ENCODE data around the gene MALRD1. TPM values are rescaled to one million over a fixed set of nuclear protein-coding genes. Genes with fewer than 3 reads are reported as not detected.

The MALRD1 gene
- total and polyA plus RNA-seq, 3 donors from 2014 or later, result 3.3 to 26.7 (median 19.3) TPM

DNA sequence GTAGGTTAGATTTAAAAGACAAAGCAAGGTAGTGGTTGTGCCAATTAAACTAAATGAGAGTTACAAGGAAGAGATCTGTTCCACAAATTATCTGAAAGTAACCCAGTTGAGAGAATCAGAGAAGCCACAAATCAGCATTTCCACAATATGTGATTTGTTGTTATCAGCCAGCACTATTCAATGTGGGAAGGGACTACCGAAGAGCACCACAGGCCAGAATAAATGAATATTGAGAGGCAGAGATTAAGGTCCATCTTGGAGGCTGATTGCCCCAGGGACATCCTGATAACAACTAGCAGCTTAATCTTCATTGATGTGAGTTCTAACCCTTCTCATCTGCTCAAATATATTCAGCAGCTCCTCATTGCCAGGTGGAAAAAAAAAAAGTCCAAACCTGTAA, 367.6 kb downstream of the MALRD1 start:
- Histone ChIP-seq H3K27ac (no peak overlapping the region), H3K4me3 (no peak overlapping the region), H3K9me3 (no peaks in the 10 kb centered on the region), H3K4me1 (no peaks in the 10 kb centered on the region), H3K27me3 (no peaks in the 10 kb centered on the region), H3K36me3 (ENCODE audit: low read depth, missing control alignments) (no peaks in the 10 kb centered on the region)
- intact Hi-C loops (cut with DNase I; ENCODE audit: low total_unique reads), result no loop called here
- no peak for DNase-seq
- TF ChIP-seq POLR2A (IDR thresholded peaks at IDR 0.05), result no peak
- TF ChIP-seq, protein P1, sequence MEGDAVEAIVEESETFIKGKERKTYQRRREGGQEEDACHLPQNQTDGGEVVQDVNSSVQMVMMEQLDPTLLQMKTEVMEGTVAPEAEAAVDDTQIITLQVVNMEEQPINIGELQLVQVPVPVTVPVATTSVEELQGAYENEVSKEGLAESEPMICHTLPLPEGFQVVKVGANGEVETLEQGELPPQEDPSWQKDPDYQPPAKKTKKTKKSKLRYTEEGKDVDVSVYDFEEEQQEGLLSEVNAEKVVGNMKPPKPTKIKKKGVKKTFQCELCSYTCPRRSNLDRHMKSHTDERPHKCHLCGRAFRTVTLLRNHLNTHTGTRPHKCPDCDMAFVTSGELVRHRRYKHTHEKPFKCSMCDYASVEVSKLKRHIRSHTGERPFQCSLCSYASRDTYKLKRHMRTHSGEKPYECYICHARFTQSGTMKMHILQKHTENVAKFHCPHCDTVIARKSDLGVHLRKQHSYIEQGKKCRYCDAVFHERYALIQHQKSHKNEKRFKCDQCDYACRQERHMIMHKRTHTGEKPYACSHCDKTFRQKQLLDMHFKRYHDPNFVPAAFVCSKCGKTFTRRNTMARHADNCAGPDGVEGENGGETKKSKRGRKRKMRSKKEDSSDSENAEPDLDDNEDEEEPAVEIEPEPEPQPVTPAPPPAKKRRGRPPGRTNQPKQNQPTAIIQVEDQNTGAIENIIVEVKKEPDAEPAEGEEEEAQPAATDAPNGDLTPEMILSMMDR (IDR thresholded peaks at IDR 0.05), result no peak
- 29 to 67% methylated on average over 1 of the region's 1 CpG for WGBS, 2 donors

DNA sequence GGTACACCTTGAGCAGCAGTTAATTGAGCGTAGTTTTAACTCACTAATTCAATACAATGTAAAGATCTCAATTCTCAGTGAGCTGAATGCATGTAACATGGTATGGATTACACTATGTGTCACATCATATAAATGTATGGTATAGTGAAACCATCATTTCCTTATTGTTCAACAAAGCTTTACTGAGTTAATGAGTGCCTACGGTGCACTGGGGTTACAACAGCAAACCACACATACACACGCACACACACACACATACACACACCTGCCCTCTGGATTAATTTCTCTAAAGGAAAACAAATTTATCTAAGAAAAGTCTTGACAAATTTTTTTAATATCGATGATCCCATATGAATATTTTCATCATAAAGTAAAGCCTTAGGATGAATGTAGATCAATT, 369.1 kb downstream of the MALRD1 start:
- no peak for DNase-seq
- no peak overlapping the region for H3K27ac ChIP-seq
- H3K4me3 ChIP-seq, result no peak overlapping the region
- WGBS, 2 donors, result 94 to 95% methylated on average over 4 of the region's 4 CpGs
- intact Hi-C loops (cut with DNase I; ENCODE audit: low total_unique reads), result no loop called here
- no peaks in the 10 kb centered on the region for H3K36me3 ChIP-seq (ENCODE audit: low read depth, missing control alignments)
- H3K4me1 ChIP-seq, result no peaks in the 10 kb centered on the region
- no peaks in the 10 kb centered on the region for H3K27me3 ChIP-seq
- H3K9me3 ChIP-seq, result no peaks in the 10 kb centered on the region
- TF ChIP-seq POLR2A (IDR thresholded peaks at IDR 0.05), result no peak
- TF ChIP-seq, protein P1 (IDR thresholded peaks at IDR 0.05), result no peak

DNA sequence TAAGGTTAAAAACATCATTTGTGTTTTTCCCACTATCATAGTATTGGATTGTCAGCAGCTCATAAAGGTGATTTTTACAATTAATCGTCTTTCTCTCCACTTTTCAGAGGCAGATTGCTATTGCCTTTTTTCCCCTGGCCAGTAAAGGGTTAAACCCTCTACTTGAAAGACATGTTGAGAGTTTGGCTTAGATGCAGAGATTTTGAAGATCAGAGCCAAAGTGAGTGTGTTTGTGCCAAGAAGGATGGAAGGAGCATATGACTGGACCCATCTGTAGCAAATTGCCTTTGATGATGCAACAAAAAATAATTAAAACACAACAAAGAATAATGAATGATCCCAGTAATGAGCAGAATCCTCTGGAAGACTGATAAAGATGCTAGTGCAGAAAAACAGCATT, 373.1 kb downstream of the MALRD1 start:
- Histone ChIP-seq H3K27me3 (no peaks in the 10 kb centered on the region), H3K9me3 (no peaks in the 10 kb centered on the region), H3K4me1 (no peaks in the 10 kb centered on the region), H3K36me3 (ENCODE audit: low read depth, missing control alignments) (no peaks in the 10 kb centered on the region), H3K27ac (no peak overlapping the region), H3K4me3 (no peak overlapping the region)
- WGBS, 2 donors, result 66 to 71% methylated on average over 1 of the region's 1 CpG
- no peak for DNase-seq
- TF ChIP-seq POLR2A (IDR thresholded peaks at IDR 0.05), result no peak
- TF ChIP-seq, protein P1 (IDR thresholded peaks at IDR 0.05), result no peak
- intact Hi-C loops (cut with DNase I; ENCODE audit: low total_unique reads), result no loop called here

DNA sequence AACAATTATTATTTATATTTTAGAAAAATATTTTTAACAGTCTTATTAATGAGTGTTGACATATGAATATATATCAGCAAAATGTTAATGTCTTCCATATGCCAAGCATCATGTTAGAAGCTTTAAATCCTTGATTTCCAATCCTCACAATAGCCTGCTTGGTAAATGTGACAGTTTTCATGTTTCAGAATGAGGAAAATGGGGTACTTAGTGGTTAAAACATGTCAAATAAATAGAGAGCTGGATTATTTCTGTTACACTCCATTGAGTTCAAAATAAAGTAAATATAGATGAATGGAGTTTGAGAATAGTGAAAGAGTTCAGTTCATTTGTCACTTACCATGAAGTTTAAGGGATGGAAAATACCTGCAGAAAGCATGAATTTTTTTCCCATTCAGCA, 377.4 kb downstream of the MALRD1 start:
- Histone ChIP-seq H3K27ac (no peak overlapping the region), H3K27me3 (no peaks in the 10 kb centered on the region), H3K9me3 (no peaks in the 10 kb centered on the region), H3K4me3 (no peak overlapping the region), H3K36me3 (ENCODE audit: low read depth, missing control alignments) (no peaks in the 10 kb centered on the region), H3K4me1 (no peaks in the 10 kb centered on the region)
- no peak for TF ChIP-seq POLR2A (IDR thresholded peaks at IDR 0.05)
- TF ChIP-seq, protein P1 (IDR thresholded peaks at IDR 0.05), result no peak
- intact Hi-C loops (cut with DNase I; ENCODE audit: low total_unique reads), result no loop called here
- no peak for DNase-seq

DNA sequence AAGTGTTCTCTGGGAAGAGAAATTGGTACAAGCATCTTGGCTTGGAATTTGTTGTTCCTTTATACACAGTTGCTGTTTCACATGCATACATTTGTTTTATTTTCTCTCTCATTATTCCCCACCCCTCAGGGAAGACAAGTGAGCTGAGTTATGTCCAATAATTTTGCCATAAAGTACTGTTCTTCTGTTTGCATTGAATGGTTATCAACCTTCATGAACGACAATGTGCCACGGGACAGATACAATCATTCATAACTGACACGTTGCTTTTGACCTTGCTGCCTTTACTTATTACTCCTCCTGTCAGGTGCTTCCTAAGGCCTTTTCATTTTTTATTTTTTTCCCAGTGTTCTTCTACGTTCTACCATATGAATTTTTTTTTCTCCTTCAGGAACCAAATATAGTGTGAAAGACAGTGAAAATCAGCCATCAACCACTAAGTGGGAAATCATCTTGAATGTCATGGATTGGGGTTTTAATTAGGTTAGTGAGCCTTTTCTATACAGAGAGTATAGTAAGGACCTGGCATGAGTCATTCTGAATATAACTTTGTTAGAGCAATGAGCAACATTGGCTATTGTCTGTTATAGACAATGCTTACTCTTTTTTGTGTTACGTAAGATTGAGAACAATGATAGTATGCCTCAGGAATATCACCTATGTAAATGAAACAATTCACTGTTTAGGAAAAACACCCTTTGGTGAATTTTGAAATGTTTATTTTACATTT, 383.2 kb downstream of the MALRD1 start:
- H3K9me3 ChIP-seq, result no peaks in the 10 kb centered on the region
- no peak overlapping the region for H3K4me3 ChIP-seq
- no peaks in the 10 kb centered on the region for H3K36me3 ChIP-seq (ENCODE audit: low read depth, missing control alignments)
- 46 to 63% methylated on average over 5 of the region's 5 CpGs for WGBS, 2 donors
- no peak overlapping the region for H3K27ac ChIP-seq
- no peaks in the 10 kb centered on the region for H3K4me1 ChIP-seq
- no peak for DNase-seq
- intact Hi-C loops (cut with DNase I; ENCODE audit: low total_unique reads), result no loop called here
- H3K27me3 ChIP-seq, result no peaks in the 10 kb centered on the region
- TF ChIP-seq POLR2A (IDR thresholded peaks at IDR 0.05), result no peak
- TF ChIP-seq, protein P1 (IDR thresholded peaks at IDR 0.05), result no peak
